G401.6 (cell line): ENCODE data around the gene VTI1B.
A peak's percentile ranks its signal among the peaks of the same experiment; 100 is the strongest.
"Not testable (repeated sequence)": the region's sequence is repeated elsewhere in the genome, so short reads cannot be mapped to it uniquely, and the experiment has no call there.

Experiments
- FAIRE-seq: peaks from 2 replicates; lab custom pipeline; 2012; peaks lifted over from hg19 to GRCh38; lab: Jason Lieb, UNC

The VTI1B gene, protein sequence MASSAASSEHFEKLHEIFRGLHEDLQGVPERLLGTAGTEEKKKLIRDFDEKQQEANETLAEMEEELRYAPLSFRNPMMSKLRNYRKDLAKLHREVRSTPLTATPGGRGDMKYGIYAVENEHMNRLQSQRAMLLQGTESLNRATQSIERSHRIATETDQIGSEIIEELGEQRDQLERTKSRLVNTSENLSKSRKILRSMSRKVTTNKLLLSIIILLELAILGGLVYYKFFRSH

GRCh38 chr14:67674480-67675218, at the start of gene VTI1B:
TSS of gene VTI1B (minus strand) at chr14:67674632. CDS start at chr14:67674489, 143 bp downstream.
- no peak for FAIRE-seq

DNA sequence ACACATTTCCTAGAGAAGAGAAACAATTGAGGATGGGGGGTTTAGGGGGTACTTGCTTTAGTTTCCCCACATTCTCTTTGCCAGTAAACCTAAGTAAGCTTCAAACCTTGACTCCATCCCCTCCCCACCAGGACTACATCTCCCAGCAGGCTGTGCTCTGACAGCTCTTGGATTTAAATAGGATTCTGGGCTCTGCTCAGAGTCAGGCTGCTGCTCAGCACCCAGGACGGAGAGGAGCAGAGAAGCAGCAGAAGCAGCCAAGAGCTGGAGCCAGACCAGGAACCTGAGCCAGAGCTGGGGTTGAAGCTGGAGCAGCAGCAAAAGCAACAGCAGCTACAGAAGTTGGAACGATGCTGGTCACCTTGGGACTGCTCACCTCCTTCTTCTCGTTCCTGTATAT, 47.9 kb upstream of the VTI1B start:
- FAIRE-seq, result no peak

- no peak for FAIRE-seq
These were observed 47.4 kb upstream of the VTI1B start for GRCh38 chr14:67721875-67722274.

DNA sequence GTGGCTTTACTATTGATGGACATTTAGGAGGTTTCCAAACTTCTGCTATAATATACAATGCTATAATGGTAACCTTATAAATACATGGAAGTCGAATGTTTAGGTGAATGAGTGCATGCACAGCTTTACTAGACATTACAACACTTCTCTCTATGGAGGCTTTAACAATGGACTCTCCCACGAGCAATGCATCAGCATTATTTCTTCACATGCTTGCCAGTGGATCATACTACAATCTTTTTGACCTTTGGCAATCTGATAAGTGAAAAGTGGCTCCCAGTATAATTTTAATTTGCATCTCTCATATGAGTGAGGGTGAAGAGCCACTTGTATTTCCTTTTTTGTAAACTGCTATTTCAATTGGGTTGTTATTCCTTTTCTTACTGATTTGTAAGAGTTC, 45.4 kb upstream of the VTI1B start:
- FAIRE-seq, result no peak

GRCh38 chr14:67719385-67719784, 45.0 kb upstream of the VTI1B start:
- FAIRE-seq, result not testable (repeated sequence)

DNA sequence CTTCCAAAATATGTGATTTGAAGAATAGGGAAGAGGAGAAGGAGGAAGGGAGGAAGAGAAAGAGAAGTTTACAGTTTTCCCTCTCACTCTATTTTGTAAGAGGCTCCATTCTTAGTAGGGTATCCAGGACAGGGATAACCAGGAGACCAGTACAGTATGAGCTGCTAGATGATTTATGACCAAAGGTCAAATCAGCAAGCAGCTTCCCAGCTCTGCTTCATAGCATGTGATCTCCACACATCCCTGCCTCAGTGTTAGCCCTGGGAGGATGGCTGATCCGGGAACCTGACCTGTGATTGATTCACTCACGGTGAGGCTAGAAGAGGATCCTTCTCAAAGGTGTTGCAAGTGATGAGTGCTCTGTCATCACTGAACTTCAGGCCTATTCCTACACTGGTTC, 43.8 kb upstream of the VTI1B start:
- FAIRE-seq, result no peak

- FAIRE-seq, result no peak
These were observed 42.6 kb upstream of the VTI1B start for GRCh38 chr14:67717048-67717447.

DNA sequence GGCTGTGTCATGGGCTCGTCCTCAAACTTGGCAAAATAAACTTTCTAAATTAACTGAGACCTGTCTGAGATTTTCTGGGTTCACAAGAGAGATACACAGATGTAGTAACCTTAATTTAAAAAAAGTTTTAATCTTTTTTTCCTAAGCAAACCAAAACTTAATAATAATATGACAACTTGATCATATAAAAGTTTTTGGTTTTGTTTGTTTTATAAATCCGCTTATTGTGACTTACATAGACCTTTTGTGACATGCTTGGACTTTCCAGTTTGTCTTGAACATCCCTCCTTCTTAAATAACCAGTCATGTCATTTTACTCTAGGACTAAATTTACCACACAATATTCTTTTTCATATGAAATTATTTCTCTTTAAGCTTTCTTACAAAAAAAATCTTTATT, 35.8 kb upstream of the VTI1B start:
- no peak for FAIRE-seq

DNA sequence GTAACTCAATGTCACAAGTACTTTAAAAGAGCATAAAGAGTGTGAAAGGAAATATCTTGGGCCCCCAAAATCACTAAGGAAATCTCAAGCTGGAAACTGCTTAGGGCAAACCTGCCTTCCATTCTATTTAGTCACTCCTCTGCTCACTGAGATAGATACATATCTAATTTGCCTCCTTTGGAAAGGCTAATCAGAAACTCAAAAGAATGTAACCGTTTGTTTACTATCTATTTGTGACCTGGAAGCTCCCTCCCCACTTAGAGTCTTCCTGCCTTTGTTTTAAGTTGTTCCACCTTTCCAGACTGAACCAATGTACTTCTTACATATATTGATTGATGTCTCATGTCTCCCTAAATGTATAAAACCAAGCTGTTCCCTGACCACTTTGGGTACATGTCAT, 35.4 kb upstream of the VTI1B start:
- not testable (repeated sequence) for FAIRE-seq

GRCh38 chr14:67709346-67709745, 34.9 kb upstream of the VTI1B start:
- FAIRE-seq, result not testable (repeated sequence)

GRCh38 chr14:67705211-67705610, 30.8 kb upstream of the VTI1B start:
- no peak for FAIRE-seq

GRCh38 chr14:67704484-67705089, 30.2 kb upstream of the VTI1B start:
- peak; percentile 94 for FAIRE-seq

DNA sequence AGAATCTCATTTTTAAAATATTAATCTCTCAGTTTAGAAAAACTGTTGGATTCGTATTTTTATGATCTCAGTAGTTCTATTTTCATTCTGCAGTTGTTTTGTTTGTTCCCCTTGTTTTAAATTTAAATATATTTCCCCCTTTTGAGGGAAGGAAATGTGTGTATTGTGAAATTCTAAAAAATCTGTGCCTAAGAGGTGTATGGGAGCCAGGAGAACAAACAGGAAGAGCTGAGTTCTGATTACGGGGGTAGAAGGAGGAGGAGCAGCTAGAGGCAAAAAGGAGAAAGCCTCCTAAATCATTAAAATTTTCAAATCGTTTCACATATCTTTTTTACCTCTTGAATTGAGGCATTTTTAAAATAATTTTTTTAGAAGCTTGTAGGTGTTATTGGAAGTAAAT, 29.6 kb upstream of the VTI1B start:
- FAIRE-seq, result no peak

DNA sequence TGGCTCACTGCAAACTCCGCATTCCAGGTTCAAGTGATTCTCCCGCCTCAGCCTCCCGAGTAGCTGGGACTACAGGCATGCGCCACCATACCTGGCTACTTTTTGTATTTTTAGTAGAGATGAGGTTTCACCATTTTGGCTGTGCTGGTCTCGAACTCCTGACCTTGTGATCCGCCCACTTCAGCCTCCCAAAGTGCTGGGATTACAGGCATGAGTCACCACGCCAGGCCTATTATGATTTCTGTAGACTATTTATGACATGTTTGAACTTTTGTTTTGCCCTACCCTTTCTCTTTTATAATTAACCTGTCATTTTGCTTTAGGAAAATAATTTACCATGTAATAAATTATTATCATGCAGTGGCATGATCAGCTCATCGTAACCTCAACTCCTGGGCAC, 27.1 kb upstream of the VTI1B start, which contains the start of gene RDH12:
Gene RDH12 (plus strand): TSS at position 395 of the 400 bp plus-strand sequence. CDS start 20,757 bp downstream, outside the sequence.
- not testable (repeated sequence) for FAIRE-seq

DNA sequence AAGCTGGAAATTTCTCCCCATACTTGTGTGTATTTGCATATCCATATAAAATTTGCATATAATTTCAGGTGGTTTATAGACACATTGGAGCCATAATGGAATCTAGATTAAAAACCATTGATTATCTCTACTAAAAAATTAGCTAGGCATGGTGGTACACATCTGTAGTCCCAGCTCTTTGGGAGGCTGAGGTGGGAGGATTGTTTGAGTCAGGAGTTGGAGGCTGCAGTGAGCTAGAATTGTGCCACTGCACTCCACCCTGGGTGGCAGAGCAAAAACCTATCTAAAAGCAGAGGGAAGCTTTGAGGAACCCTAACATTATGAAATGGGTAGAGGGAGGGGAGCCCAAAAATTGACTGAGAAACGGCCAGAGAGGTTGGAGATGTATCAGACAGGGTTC, 23.7 kb upstream of the VTI1B start:
- no peak for FAIRE-seq

DNA sequence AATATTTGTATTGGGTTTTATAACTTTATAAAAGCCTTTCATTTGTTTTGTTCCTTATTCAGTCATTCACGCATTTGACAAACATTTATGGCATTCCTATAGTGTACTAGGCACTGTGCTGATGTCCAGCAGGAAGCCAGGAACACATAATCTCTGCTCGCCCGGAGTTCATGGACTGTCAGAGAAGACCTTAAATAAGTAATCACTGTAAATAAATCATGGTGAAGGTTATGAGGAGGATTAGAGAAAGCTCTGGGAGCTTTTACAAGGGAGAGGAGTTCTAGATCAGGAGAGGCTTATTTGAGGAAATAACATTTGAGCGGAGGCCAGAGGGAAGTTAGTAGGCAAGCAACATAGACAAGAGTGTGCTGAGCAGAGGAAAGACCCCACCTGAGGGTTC, 22.6 kb upstream of the VTI1B start:
- no peak for FAIRE-seq

DNA sequence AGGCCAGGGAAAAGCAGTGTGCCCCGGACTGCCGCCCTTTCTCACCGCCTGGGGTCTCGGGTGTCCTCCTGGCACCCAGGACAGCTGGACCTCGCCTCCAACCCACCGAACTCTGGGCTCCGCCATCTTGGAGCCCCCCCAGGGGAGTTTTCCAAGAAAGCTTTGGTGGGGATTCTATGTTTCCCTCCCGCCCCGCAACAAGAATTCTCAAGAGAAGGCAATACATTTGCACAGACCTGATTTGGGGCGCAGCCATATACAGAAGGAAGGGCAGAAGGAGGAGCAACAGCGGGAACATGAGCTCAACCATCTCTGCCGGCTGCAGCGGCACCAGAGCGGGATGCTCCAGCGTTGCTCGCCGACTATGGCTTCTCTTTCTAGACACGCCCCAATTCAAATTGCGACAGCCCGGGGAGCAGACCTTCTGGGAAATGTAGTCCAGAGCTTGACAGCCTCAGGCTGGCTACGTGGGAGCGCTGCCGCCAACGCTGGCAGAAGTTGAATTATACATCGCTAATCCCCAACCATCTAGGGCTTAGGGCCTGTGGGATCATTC, 21.0 kb upstream of the VTI1B start, which contains the start of gene RDH11:
Gene RDH11 (minus strand): TSS at position 371 of the 556 bp plus-strand sequence. CDS start 61 bp downstream, at position 310.
- FAIRE-seq, result peak; percentile 92

DNA sequence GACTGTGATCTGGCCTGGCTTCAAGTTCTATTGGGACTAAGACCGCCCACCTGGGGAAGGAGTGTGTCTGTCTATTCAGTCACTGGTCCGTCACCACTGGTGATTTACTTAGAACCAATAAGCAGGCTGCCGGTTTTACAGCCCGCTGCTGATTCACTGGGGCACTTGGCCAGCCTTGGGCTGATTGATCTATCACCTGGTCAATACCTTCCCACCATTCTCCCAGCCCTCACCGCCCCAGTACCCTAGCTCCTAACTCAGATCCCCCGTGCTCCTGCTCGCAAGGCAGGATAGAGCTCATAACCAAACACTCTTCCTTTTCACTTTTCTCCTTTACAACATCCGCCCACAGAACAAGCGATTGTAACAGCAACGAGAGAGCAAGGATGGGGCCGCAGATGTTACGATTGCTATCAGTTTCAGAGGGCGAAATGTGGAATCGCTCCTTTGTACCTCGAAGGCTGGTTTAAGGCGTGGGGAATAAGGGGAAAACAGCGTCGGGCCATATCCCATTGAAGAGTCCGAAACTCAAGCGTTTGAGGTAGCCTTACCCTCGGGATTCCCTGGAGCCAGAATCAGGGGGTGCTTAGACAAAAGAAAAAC, 20.5 kb upstream of the VTI1B start:
- FAIRE-seq, result peak; percentile 95

- no peak for FAIRE-seq
These were observed 15.6 kb upstream of the VTI1B start for GRCh38 chr14:67690011-67690410.

DNA sequence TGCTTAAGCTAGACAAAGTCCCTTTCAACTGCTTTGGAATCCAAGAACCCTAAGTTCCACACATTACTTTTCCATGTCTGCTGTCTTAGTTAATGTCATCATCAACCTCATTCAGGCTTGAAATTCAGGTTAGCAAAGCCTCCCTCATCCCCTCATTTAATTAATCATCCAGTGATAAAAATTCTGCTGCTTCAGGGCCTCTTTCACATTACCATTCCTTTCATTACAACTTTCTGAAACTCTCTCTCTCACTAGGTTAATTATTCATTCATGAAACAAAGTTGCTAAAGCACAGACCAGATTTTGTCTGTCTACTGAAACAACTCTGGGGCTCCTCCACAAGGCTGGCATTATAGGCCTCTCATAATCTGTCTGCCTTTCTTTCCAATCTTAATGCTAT, 9.4 kb upstream of the VTI1B start:
- no peak for FAIRE-seq

- no peak for FAIRE-seq
These were observed 6.5 kb upstream of the VTI1B start for GRCh38 chr14:67680941-67681340.

- FAIRE-seq, result no peak
These were observed 5.7 kb upstream of the VTI1B start for GRCh38 chr14:67680121-67680602.
